GM23338 (cell line): Measurements from ENCODE around the gene RORC. TPM values are rescaled to one million over a fixed set of nuclear protein-coding genes. Genes with fewer than 3 reads are reported as not detected.
A peak's percentile ranks its signal among the peaks of the same experiment; 100 is the strongest.

Experiments used
- ATAC-seq: fragments of 200-7000 bp; cut with Tn5 transposase; 3 replicates; pipeline ENCODE4 v1.9.1; 2020
- DNase-seq: peaks from one replicate; pipeline ENCODE4 v3.0.0-alpha.2; 2015; ENCODE audit warnings: low spot score
- H2AFZ ChIP-seq: fragments of 200-600 bp; sonication (generic); 2 replicates; pipeline ENCODE4 v1.8.0; 2016; ENCODE audit warnings: antibody characterized with exemption, mild to moderate bottlenecking, moderate library complexity
- H3F3A ChIP-seq: fragments of 200-600 bp; sonication (generic); replicated peaks from 2 replicates; pipeline ENCODE4 v1.8.0; 2017; ENCODE audit warnings: antibody characterized with exemption, mixed run types, low read depth
- H3K27ac ChIP-seq: fragments of 200-600 bp; sonication (generic); 2 replicates; pipeline ENCODE4 v1.6.1; 2016; ENCODE audit warnings: low read depth
- H3K27me3 ChIP-seq: fragments of 200-600 bp; sonication (generic); 2 replicates; pipeline ENCODE4 v1.8.0; 2016; ENCODE audit warnings: mild to moderate bottlenecking, mixed run types, moderate library complexity; ENCODE audit not compliant: insufficient read depth
- H3K36me3 ChIP-seq: fragments of 200-600 bp; sonication (generic); 2 replicates; pipeline ENCODE4 v1.8.0; 2016; ENCODE audit warnings: mild to moderate bottlenecking; ENCODE audit not compliant: insufficient read depth
- H3K4me1 ChIP-seq: fragments of 200-600 bp; sonication (generic); 2 replicates; pipeline ENCODE4 v1.8.0; 2016; ENCODE audit warnings: mild to moderate bottlenecking, moderate library complexity; ENCODE audit not compliant: insufficient read depth
- H3K4me2 ChIP-seq: fragments of 200-600 bp; sonication (generic); 2 replicates; pipeline ENCODE4 v1.7.1; 2017; ENCODE audit warnings: mixed run types
- H3K4me3 ChIP-seq: fragments of 200-600 bp; sonication (generic); 2 replicates; pipeline ENCODE4 v1.6.1; 2016; ENCODE audit warnings: mixed run types
- H3K79me2 ChIP-seq: fragments of 200-600 bp; sonication (generic); replicated peaks from 2 replicates; pipeline ENCODE4 v1.8.0; 2017; ENCODE audit warnings: mild to moderate bottlenecking; ENCODE audit not compliant: insufficient read depth
- H3K9me2 ChIP-seq: fragments of 200-600 bp; sonication (generic); 2 replicates; pipeline ENCODE4 v1.8.0; 2017; ENCODE audit not compliant: insufficient read depth
- H4K20me1 ChIP-seq: fragments of 200-600 bp; sonication (generic); replicated peaks from 2 replicates; pipeline ENCODE4 v1.8.0; 2017; ENCODE audit warnings: mild to moderate bottlenecking; ENCODE audit not compliant: insufficient read depth
- H3K27ac Mint-ChIP-seq: 2 replicates; pipeline ENCODE4 v1.8.0; 2020; ENCODE audit warnings: inconsistent platforms, mild to moderate bottlenecking, moderate library complexity, mixed read lengths
- H3K27me3 Mint-ChIP-seq: 3 replicates; pipeline ENCODE4 v1.8.0; 2022; ENCODE audit warnings: low read depth, mild to moderate bottlenecking, moderate library complexity, mixed read lengths, inconsistent platforms; ENCODE audit not compliant: insufficient read depth, poor library complexity
- H3K36me3 Mint-ChIP-seq: 3 replicates; pipeline ENCODE4 v1.8.0; 2021; ENCODE audit warnings: low read depth, mild to moderate bottlenecking, inconsistent platforms, moderate library complexity, mixed read lengths
- H3K4me1 Mint-ChIP-seq: 3 replicates; pipeline ENCODE4 v1.8.0; 2020; ENCODE audit warnings: mild to moderate bottlenecking, inconsistent platforms, mixed read lengths
- H3K4me3 Mint-ChIP-seq: 3 replicates; pipeline ENCODE4 v1.8.0; 2021; ENCODE audit warnings: moderate library complexity, mild to moderate bottlenecking, inconsistent platforms, mixed read lengths
- H3K9me3 Mint-ChIP-seq: 3 replicates; pipeline ENCODE4 v1.8.0; 2020; ENCODE audit warnings: moderate library complexity, mild to moderate bottlenecking, inconsistent platforms, mixed read lengths
- CREB1 ChIP-seq: fragments of 250-450 bp; sonication (Bioruptor Pico); IDR thresholded peaks from 2 replicates; pipeline ENCODE4 v1.5.0; 2020; ENCODE audit warnings: low read depth, mild to moderate bottlenecking, moderate library complexity
- CTCF ChIP-seq, 2 experiments: fragments of 200-600 bp in 1 of 2; sonication (generic) in 1 of 2; conservative IDR thresholded peaks; 2 replicates each; pipeline versions ENCODE4 v1.5.1 to v1.6.1; 2016 to 2017; ENCODE audit warnings: antibody characterized with exemption in 2 of 2, low read depth in 2 of 2, mild to moderate bottlenecking in 2 of 2, moderate library complexity in 1 of 2
- EZH2 ChIP-seq: fragments of 200-600 bp; sonication (generic); IDR thresholded peaks from one replicate; pipeline ENCODE4 v1.8.0; 2017; ENCODE audit warnings: antibody characterized with exemption, mild to moderate bottlenecking, low read depth; ENCODE audit not compliant: unreplicated experiment
- EZH2phosphoT487 ChIP-seq: fragments of 200-600 bp; sonication (generic); IDR thresholded peaks from one replicate; pipeline ENCODE4 v1.8.1; 2018; ENCODE audit warnings: antibody characterized with exemption; ENCODE audit not compliant: unreplicated experiment
- JUNB ChIP-seq: IDR thresholded peaks from one replicate; pipeline ENCODE4 v1.6.1; 2016; ENCODE audit warnings: antibody characterized with exemption; ENCODE audit not compliant: unreplicated experiment
- NANOG ChIP-seq: IDR thresholded peaks from 2 replicates; pipeline ENCODE4 v1.6.1; 2016; ENCODE audit warnings: antibody characterized with exemption, borderline replicate concordance
- REST ChIP-seq: IDR thresholded peaks from one replicate; pipeline ENCODE4 v1.6.1; 2018; ENCODE audit warnings: antibody characterized with exemption; ENCODE audit not compliant: unreplicated experiment
- STAT1 ChIP-seq: IDR thresholded peaks from one replicate; pipeline ENCODE4 v1.6.1; 2016; ENCODE audit warnings: antibody characterized with exemption; ENCODE audit not compliant: unreplicated experiment
- ZNF331 ChIP-seq: fragments of 250-450 bp; sonication (Bioruptor Pico); IDR thresholded peaks from 2 replicates; pipeline ENCODE4 v1.5.0; 2020; ENCODE audit warnings: low read depth, mild to moderate bottlenecking, moderate library complexity
- ZNF462 ChIP-seq: fragments of 250-450 bp; sonication (Bioruptor Pico); IDR thresholded peaks from 2 replicates; pipeline ENCODE4 v1.5.0; 2020; ENCODE audit warnings: mild to moderate bottlenecking, moderate library complexity
- polyA plus RNA-seq: library from polyadenylated mRNA; unstranded; fragments of >200 nt; fragmentation: Nextera tagmentation; extraction: Ambion mirVana; gene quantifications from 2 replicates; pipeline ENCODE4 v1.2.1, GENCODE V29; 2016
- total RNA-seq: library from RNA; depleted of rRNA; stranded (reverse); fragments of >200 nt; shearing (Covaris generic); gene quantifications from 2 replicates; pipeline ENCODE4 v1.2.3, GENCODE V29; 2014

RORC gene
- total and polyA plus RNA-seq, 2 experiments from 2014 or later: 0.29 to 0.97 TPM

- Mint-ChIP-seq H3K4me3 (peak overlapping the region; percentile 72), H3K27ac (no peak overlapping the region), H3K36me3 (no peaks in the 10 kb centered on the region), H3K9me3 (peaks cover 4% of the 10 kb centered on the region; the same call in 2 of the 3 replicates), H3K27me3 (peaks cover 33% of the 10 kb centered on the region), H3K4me1 (peaks cover 25% of the 10 kb centered on the region)
- no peak overlapping the region for H3K27ac ChIP-seq
- H2AFZ ChIP-seq: peak overlapping the region; percentile 85
- peak overlapping the region; percentile 96 for H3K4me2 ChIP-seq
- H3K27me3 ChIP-seq: peaks cover 44% of the 10 kb centered on the region
- ATAC-seq: no peak
- H3F3A ChIP-seq: peaks cover 5% of the 10 kb centered on the region; the same call in 1 of the 2 replicates
- H4K20me1 ChIP-seq: no peaks in the 10 kb centered on the region
- no peaks in the 10 kb centered on the region for H3K36me3 ChIP-seq
- no peaks in the 10 kb centered on the region for H3K79me2 ChIP-seq
- DNase-seq: peak; percentile 43
- H3K4me1 ChIP-seq: peaks cover 21% of the 10 kb centered on the region
- H3K9me2 ChIP-seq: no peaks in the 10 kb centered on the region
- TF ChIP-seq EZH2 (peak; percentile 41), JUNB (no peak)
- H3K4me3 ChIP-seq: peak overlapping the region; percentile 84
These were observed 6.3 kb upstream of the RORC start for GRCh38 chr1:151837884-151838221.

GRCh38 chr1:151837197-151837596 is 5.6 kb upstream of the RORC start:
- Mint-ChIP-seq H3K4me3 (peak overlapping the region; percentile 72), H3K36me3 (no peaks in the 10 kb centered on the region), H3K27ac (no peak overlapping the region), H3K4me1 (peaks cover 27% of the 10 kb centered on the region), H3K9me3 (peaks cover 4% of the 10 kb centered on the region; the same call in 2 of the 3 replicates), H3K27me3 (peaks cover 33% of the 10 kb centered on the region)
- ATAC-seq (no peak), DNase-seq (no peak)
- no peaks in the 10 kb centered on the region for H3K9me2 ChIP-seq
- TF ChIP-seq CREB1: no peak
- no peak for TF ChIP-seq JUNB
- no peak for TF ChIP-seq STAT1
- no peak for TF ChIP-seq ZNF462
- TF ChIP-seq NANOG: no peak
- TF ChIP-seq REST: no peak
- TF ChIP-seq EZH2: no peak
- no peak for TF ChIP-seq ZNF331 (CRISPR knock-in tag)
- no peak for TF ChIP-seq CTCF (conservative IDR thresholded peaks at IDR 0.05; ENCODE audit: low read depth in 2 of 2)
- no peak for TF ChIP-seq EZH2phosphoT487
- no peak overlapping the region for H2AFZ ChIP-seq
- no peaks in the 10 kb centered on the region for H3K36me3 ChIP-seq
- peak overlapping the region; percentile 84 for H3K4me3 ChIP-seq
- peaks cover 21% of the 10 kb centered on the region for H3K4me1 ChIP-seq
- no peaks in the 10 kb centered on the region for H3K79me2 ChIP-seq
- H3K27ac ChIP-seq: no peak overlapping the region
- peaks cover 42% of the 10 kb centered on the region for H3K27me3 ChIP-seq
- H3K4me2 ChIP-seq: peak overlapping the region; percentile 96
- peaks cover 5% of the 10 kb centered on the region; the same call in 1 of the 2 replicates for H3F3A ChIP-seq
- no peaks in the 10 kb centered on the region for H4K20me1 ChIP-seq
